ENCODE data around the gene GDI1.
"Not testable (repeated sequence)": the region's sequence is repeated elsewhere in the genome, so short reads cannot be mapped to it uniquely, and the experiment has no call there.

The GDI1 gene

DNA sequence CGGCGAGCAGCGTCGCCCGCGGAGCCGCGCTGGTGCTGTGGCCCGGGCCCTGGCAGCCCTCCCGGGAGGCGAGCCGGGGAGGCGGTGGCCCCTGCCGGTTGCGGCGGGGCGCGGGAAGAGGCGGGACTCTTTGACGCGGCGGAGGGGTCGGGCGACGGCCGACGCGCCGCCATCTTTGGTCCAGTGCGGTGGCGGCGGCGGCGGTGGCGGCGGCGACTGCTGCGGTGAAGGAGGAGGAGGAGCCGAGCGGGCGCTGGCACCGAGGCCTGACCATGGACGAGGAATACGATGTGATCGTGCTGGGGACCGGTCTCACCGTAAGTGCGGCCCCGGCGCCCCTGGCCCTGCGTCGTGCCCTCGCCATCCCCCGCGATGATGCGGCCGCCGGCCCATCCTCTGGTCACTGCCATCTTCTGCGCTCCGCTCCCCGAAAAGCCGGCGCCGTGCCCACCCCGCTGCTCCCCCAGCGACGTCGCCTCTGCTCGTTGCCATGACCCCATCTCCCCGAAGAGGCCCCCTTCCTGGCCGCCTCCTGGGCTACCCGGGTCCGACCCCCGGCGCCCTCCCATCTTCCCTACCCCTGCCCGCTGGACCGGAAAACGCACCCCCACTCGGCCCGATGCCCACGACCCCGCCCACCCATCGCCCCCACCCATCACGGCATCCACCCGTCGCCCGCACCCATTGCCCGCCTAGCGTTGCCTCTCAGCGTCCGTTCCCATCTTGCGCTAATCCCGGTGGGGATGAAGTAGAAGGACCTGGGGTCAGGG is at the start of gene GDI1:
TSS of gene GDI1 (plus strand) at position 172 of the 770 bp plus-strand sequence. CDS start at position 273, 101 bp downstream.
- DNase-seq (ENCODE audit: low read depth), result peak; percentile 38

DNA sequence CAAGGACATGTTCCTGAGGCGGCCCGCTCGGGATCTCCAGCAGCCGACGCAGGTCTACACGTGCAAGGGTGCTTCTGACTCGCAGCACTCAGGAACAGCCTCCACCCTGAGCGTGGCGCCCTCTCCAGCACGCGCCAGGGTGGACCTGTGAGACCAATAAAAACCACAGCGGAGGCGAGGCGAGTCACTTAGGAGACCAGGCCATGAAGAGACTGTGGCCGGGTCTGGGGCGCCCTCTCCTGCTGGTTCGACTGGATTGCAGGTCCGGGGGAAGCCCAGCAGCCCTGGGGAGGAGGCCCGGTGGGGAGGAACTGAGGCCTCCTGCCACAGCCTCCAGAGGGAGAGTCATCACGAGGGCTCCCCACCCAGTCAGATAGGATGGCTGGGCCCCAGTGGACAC is 48.9 kb upstream of the GDI1 start:
- not testable (repeated sequence) for DNase-seq (ENCODE audit: low read depth)

- DNase-seq (ENCODE audit: low read depth), result not testable (repeated sequence)
Observed at GRCh38 chrX:154388649-154389048, 48.3 kb upstream of the GDI1 start.

DNA sequence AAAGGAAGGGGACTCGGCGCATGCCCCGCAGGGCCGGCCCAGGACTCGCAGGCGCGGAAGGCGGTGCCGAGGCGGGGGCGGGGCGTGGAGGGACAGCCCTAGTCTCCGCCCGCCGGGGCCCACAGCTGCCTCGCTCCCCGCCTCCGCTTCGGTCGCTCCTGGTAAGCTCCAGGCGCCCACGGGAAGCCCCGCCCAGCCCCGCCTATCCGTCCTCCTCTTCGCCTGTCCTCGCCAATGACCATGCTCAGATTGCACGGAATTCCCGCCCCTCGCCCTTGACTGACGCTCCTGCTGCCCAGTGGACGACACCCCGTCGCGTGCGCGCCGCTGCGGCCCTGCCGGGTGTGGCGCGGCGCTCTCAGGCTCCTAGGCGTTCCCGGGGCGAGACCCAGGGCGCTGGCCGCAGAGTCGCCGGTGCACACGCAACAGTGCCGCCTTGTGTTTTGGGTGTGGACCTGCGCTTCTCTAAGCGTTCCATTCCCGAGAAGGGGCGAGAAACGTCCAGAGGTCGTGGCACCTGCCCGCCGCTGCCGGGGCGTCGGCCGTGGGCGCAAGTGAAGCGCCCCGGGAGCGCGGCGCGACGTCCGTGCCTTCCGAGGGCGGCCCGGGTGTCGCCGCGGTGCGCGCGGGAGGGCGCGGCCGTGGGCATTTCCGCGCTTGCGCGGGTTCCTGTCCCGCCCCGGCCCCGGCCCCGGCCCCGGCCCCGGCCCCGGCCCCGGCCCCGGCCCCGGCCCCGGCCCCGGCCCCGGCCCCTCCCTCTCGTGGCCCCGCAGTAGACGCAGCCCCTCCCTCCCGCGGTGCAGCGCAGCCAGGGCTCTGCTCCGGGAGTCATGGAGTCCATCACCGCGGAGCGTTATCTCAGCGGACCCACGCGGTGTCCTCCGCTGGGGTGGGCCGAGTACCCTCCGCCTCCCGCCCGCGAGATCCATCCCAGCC is 46.9 kb upstream of the GDI1 start:
- not testable (repeated sequence) for DNase-seq (ENCODE audit: low read depth)

GRCh38 chrX:154396363-154396762 is 40.6 kb upstream of the GDI1 start:
- DNase-seq (ENCODE audit: low read depth), result not testable (repeated sequence)

GRCh38 chrX:154396973-154397887 is 39.7 kb upstream of the GDI1 start:
- DNase-seq (ENCODE audit: low read depth), result peak; percentile 59

DNA sequence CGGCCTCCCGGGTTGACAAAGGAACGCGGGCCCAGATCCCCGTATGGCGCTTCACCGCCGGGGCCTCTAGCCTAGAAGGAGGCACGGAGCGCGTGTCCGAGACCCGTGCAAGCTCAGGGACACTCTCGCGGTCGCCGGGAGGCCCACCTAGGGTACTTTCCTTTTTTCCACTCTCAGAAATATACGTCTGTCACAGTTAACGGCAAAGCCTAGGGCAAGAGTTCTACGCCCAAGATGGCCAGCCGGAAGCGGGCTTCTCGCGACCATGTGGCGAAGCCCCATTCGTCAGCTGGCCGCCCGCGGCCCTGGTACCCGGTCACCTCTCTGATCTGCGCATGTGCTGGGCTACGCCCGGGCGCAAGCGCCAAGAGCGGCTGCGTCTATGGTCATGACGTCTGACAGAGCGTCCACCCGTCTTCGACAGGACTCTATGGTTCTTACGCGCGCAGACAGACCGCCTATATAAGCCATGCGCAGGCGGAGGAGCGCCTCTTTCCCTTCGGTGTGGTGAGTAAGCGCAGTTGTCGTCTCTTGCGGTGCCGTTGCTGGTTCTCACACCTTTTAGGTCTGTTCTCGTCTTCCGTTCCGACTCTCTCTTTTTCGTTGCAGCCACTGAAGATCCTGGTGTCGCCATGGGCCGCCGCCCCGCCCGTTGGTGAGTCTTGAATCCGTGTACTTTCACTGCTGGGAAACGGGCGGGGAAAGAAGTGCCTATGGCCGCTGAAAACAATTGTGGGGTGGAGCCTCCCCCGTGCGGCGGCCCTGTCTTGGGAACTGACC is 38.9 kb upstream of the GDI1 start, which contains the start of gene RPL10:
TSS of gene RPL10 (plus strand) at position 490 of the 780 bp plus-strand sequence. CDS start at position 633, 143 bp downstream.
- peak; percentile 95 for DNase-seq (ENCODE audit: low read depth)

DNA sequence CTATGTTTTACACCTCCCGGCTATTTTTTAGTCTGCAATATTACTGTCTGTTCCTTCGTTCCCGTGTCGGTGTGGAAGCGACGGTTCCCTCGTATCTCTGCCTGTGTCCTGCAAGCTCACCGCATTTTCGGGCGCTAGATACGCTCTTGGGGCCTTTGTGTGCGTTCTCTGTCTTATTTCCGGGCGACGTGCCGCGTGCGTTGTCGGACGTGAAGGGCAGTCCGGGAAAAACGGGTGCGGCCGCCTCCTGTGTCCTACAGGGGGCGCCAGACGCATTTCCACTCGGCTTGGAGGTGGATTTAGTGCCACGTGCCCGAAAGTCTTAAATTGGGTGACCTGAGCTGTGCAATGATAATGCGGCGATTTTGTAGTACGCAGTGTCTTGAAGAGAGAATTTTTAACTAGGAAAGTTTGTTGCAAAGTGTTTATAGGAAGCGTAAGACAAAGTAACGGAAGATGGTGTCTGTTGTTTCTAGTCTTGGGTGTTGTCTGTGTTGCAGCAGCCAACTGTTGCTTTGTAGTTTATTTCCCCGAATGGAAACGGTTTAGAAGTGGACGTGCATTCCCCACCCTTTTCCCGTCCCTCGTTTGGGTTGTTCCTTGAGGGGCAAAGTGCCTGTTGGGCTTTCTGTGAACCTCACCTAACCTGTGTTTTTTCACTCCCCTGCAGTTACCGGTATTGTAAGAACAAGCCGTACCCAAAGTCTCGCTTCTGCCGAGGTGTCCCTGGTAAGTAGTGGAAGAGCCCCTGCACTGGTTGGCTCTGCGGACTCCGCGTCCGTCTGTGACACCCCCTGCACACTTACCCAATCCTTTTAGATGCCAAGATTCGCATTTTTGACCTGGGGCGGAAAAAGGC is 38.1 kb upstream of the GDI1 start:
- peak; percentile 70 for DNase-seq (ENCODE audit: low read depth)

DNA sequence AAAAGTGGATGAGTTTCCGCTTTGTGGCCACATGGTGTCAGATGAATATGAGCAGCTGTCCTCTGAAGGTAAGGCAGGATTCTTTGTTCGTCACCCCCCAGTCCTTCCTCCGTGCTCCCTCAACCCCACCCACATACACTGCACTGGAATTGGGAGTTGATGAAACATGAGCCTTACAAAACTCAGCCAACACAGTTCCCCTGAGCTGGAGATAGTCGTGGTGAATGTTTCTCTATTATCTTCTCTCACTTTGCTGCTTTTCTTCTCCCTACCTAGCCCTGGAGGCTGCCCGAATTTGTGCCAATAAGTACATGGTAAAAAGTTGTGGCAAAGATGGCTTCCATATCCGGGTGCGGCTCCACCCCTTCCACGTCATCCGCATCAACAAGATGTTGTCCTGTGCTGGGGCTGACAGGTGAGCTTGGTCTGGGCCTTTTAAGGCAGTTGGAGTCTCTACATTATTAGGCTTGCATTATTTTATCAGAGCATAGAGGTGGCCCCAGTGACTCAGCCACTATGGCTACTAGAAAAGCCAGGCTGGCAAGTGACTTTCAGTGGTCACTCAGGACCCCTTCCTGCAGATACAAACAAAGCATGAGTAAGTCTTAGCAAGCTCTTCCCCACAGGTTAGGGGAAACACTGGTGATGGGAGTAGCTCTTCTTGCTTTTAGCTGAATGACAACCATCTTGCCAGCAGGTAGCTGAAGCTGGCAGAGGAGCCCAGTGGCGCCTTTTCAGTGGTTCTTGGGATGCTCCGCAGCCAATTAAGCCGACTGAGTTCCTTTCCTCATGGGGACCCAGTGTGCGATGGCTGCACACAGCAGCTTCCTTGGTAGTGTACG is 37.2 kb upstream of the GDI1 start:
- no peak for DNase-seq (ENCODE audit: low read depth)

DNA sequence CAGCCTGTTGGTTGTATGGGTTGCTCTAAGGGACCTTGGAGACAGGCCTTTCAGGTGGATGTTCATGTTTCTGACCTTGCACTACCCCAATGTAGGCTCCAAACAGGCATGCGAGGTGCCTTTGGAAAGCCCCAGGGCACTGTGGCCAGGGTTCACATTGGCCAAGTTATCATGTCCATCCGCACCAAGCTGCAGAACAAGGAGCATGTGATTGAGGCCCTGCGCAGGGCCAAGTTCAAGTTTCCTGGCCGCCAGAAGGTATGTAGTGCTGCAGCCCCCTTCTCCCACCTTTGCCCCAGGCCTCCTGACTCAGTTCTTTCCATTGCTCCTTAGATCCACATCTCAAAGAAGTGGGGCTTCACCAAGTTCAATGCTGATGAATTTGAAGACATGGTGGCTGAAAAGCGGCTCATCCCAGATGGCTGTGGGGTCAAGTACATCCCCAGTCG is 36.6 kb upstream of the GDI1 start:
- not testable (repeated sequence) for DNase-seq (ENCODE audit: low read depth)

DNA sequence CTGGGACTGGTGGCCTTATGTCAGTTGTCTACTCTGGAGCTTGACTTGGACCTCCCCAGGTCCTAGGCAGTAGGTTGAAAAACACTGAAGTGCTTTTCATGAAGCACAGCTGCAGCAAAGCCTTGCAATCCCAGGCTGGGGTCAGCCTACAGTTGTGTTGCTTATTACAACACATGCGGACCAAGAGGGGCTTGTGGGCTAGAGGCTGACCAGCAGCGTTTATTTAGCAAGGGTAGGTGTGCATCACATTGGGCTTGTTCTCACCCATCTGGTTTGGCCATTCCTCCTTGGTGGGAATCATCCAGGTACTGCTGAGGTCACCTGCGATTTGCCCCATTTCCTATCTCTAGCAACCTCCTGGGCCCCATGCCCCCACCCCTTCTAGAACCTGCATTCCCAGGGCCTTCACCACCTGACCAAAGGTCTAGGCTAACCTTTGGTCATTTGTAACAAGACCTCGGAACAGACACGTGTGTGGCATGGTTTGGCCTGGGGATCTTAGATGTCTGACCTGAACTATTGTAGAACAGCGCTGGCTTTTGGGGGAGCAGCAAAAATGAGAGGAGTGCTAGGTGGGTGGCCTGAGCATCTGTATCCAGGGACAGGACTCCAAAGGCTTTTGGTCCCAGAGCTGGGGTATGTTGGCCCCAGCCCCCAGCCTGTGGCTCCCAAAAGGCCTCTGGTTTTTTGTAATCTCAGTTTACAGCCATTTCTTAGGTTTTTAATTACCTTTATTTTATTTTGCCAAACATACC is 35.7 kb upstream of the GDI1 start:
- no peak for DNase-seq (ENCODE audit: low read depth)

GRCh38 chrX:154401918-154402621 is 34.9 kb upstream of the GDI1 start:
- DNase-seq (ENCODE audit: low read depth), result no peak

GRCh38 chrX:154402622-154403127 is 34.3 kb upstream of the GDI1 start:
- no peak for DNase-seq (ENCODE audit: low read depth)

GRCh38 chrX:154403192-154403591 is 33.8 kb upstream of the GDI1 start:
- DNase-seq (ENCODE audit: low read depth), result no peak

- DNase-seq (ENCODE audit: low read depth), result no peak
Observed at GRCh38 chrX:154403858-154404257, 33.1 kb upstream of the GDI1 start.

DNA sequence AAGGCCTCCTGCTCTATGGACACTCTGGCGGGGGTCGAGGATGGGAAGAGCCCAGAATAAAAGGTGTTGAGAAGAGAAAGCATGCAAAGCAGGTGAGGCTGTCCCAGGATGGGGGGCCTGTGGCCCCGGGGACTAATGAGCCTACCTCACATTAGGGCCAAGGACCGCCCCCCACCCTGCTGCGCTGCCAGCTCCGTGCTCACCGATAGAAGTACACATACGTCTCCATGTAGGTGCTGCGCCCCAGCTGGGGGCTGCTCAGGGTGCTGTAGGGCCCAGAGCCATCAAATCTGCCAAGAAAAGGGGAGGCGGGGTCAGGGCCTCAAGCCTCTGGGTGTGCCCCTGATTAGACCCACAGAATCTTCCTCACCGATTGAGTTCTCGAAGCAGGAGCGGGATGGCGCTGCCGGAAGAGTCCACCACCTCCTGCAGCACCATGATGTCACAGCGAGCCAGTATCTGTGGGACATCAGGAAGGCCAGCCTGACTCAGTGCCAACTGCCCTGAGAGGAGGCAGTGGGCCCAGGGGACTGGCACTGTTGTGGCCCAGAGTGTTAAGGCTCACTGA is 32.2 kb upstream of the GDI1 start:
- no peak for DNase-seq (ENCODE audit: low read depth)

DNA sequence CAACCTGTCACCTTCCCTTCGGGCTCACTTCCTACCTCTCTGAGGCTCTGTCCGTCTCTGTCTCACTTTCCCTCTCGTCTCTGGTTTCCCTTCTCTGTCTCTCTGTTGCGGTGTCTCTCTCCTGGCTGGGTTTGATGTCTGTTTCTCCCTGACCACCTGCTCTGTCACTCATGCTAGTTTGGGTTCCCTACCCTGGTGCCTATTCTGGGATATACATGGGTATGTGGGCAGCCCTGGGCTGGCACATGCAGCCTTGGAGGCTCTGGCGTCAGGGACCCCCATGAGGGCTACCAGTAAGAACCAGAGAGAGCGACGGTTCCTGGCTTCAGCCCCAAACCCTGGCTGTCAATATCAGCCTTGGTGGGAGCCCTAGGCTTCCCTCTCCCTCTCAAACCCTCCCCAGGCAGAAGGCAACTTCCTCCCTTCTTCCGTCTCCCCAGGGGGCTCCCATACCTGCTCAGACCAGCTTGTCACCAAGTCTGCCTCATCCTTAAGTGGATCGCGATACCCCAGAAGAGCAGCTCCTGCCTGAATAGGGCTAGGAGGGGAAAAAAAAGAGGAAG is 28.2 kb upstream of the GDI1 start:
- DNase-seq (ENCODE audit: low read depth), result no peak

All from iris pigment epithelial cell (primary cell).